HG03060 (cell line): ENCODE data around the gene KRT14.
"Not testable (repeated sequence)": the region's sequence is repeated elsewhere in the genome, so short reads cannot be mapped to it uniquely, and the experiment has no call there.

ENCODE experiments used
- ATAC-seq: cut with Tn5 transposase; IDR thresholded peaks from one replicate; pipeline ENCODE4 v1.9.1; 2021; ENCODE audit warnings: low read depth, moderate number of reproducible peaks; ENCODE audit not compliant: unreplicated experiment

Gene KRT14

GRCh38 chr17:41580244-41580575, 6.5 kb downstream of the KRT14 start:
- no peak for ATAC-seq

GRCh38 chr17:41579484-41580243, 7.0 kb downstream of the KRT14 start:
- no peak for ATAC-seq

- ATAC-seq: no peak
Observed at GRCh38 chr17:41578971-41579370, 7.7 kb downstream of the KRT14 start.

- ATAC-seq: no peak
Observed at GRCh38 chr17:41578538-41578937, 8.2 kb downstream of the KRT14 start.

GRCh38 chr17:41576740-41577139, 10.0 kb downstream of the KRT14 start:
- ATAC-seq: not testable (repeated sequence)

- ATAC-seq: no peak
Observed at GRCh38 chr17:41575336-41575735, 11.4 kb downstream of the KRT14 start.

GRCh38 chr17:41571561-41572434, 14.9 kb downstream of the KRT14 start, which contains the start of gene KRT9:
Gene KRT9 (minus strand): TSS chr17:41572059. CDS start chr17:41571992, 67 bp downstream.
- no peak for ATAC-seq

- ATAC-seq: no peak
Observed at GRCh38 chr17:41567317-41567716, 19.4 kb downstream of the KRT14 start.

GRCh38 chr17:41565338-41565737, 21.4 kb downstream of the KRT14 start:
- no peak for ATAC-seq

- no peak for ATAC-seq
Observed at GRCh38 chr17:41563607-41564170, 23.0 kb downstream of the KRT14 start.

- ATAC-seq: no peak
Observed at GRCh38 chr17:41561554-41561953, 25.1 kb downstream of the KRT14 start.

- no peak for ATAC-seq
Observed at GRCh38 chr17:41559548-41559947, 27.1 kb downstream of the KRT14 start.

- no peak for ATAC-seq
Observed at GRCh38 chr17:41556931-41557330, 29.8 kb downstream of the KRT14 start.

- no peak for ATAC-seq
Observed at GRCh38 chr17:41556306-41556705, 30.4 kb downstream of the KRT14 start.

GRCh38 chr17:41555105-41555887, 31.4 kb downstream of the KRT14 start:
- no peak for ATAC-seq

GRCh38 chr17:41553987-41554680, 32.6 kb downstream of the KRT14 start:
- ATAC-seq: no peak

GRCh38 chr17:41553176-41553575, 33.5 kb downstream of the KRT14 start:
- no peak for ATAC-seq

- no peak for ATAC-seq
Observed at GRCh38 chr17:41552455-41552854, 34.2 kb downstream of the KRT14 start.

- ATAC-seq: no peak
Observed at GRCh38 chr17:41551365-41551764, 35.3 kb downstream of the KRT14 start.

GRCh38 chr17:41549596-41550039, 37.1 kb downstream of the KRT14 start:
- no peak for ATAC-seq
